ENCODE data around the gene CEP170B. TPM values are rescaled to one million over a fixed set of nuclear protein-coding genes. Genes with fewer than 3 reads are reported as not detected.

CEP170B gene
- total and polyA plus RNA-seq, 2 of the 13 experiments (the other 11 are each of a cell fraction or from before 2014, with no cell fraction given): 4.3 to 8.8 TPM

DNA sequence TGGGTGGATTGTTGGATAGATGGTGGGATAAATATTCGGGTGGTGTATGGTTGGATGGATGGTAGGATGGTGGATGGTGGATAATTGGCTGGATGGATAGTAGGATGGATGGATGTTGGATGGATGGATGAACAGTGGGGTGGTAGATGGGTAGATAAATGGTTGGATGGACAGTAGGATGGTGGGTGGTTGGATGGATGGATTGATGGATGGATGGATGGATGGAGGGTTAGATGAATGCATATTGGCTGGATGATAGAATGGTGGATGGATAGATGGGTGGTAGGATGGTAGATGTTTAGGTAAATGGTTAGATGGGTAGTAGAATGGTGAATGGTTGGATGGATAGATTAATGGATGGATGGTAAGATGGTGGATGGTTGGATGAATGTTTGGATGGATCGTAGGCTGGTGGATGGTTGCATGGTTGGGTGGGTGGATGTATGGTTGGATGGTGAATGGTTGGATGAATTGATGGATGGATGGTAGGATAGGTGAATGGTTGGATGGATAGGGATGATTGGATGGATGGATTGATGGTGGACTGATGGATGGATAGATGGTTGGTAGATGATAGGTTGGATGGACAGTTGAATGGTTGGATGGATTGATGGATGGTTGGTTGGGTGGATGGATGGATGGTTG lies 40.6 kb upstream of the CEP170B start:
- ATAC-seq (no peak), FAIRE-seq (no peak), DNase-seq (ENCODE audit: low spot score) (no peak)
- Histone ChIP-seq H3K4me1 (ENCODE audit: insufficient read depth, low read length) (peaks cover 44% of the 10 kb centered on the region), H4K20me1 (ENCODE audit: insufficient read depth, low read length) (no peaks in the 10 kb centered on the region), H3K9me3 (ENCODE audit: low read length) (no peaks in the 10 kb centered on the region), H3K27me3 (ENCODE audit: control insufficient read depth in 1 of 2, insufficient read depth in 2 of 2, low read length in 2 of 2) (no peaks in the 10 kb centered on the region; a peak in 1 of 5 replicates), H3K79me2 (ENCODE audit: insufficient read depth, low read length) (no peaks in the 10 kb centered on the region), H3K27ac (ENCODE audit: extremely low read length, insufficient read depth, low read length) (no peak overlapping the region), H3K4me2 (ENCODE audit: low read depth, low read length) (no peak overlapping the region), H3K9ac (ENCODE audit: insufficient read depth, low read depth, low read length) (no peak overlapping the region), H3K36me3 (replicated peaks in 1 of 2; ENCODE audit: control insufficient read depth in 1 of 2, insufficient read depth in 2 of 2, low read length in 2 of 2) (no peaks in the 10 kb centered on the region), H2AFZ (ENCODE audit: low read length) (no peak overlapping the region), H3K4me3 (replicated peaks in 1 of 3; ENCODE audit: insufficient read depth in 1 of 3, low read depth in 2 of 3, low read length in 3 of 3) (no peak overlapping the region)
- in situ Hi-C loops (cut with HindIII; ENCODE audit: extremely low pct_ligation_motif_present, low pct_unique_long_range_greater_than_20kb) (loop anchor here (5.0 to 10.0 kb wide), 2 partner anchors 57 to 170 kb away; no protein-coding TSS in a partner anchor), intact Hi-C loops (cut with micrococcal nuclease; ENCODE audit: unreplicated experiment) (no loop called here)
- BruUV-seq (replicated peaks): no TSS peak
- ChIA-PET CTCF (ENCODE audit: low intra/inter-chr PET ratio, low total read pairs) (no interaction called here), POLR2A (no interaction called here)
- TF ChIP-seq, protein P1, sequence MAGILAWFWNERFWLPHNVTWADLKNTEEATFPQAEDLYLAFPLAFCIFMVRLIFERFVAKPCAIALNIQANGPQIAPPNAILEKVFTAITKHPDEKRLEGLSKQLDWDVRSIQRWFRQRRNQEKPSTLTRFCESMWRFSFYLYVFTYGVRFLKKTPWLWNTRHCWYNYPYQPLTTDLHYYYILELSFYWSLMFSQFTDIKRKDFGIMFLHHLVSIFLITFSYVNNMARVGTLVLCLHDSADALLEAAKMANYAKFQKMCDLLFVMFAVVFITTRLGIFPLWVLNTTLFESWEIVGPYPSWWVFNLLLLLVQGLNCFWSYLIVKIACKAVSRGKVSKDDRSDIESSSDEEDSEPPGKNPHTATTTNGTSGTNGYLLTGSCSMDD (CRISPR knock-in tag; IDR thresholded peaks at IDR 0.05): no peak
- TF ChIP-seq ZNF598 (CRISPR knock-in tag; IDR thresholded peaks at IDR 0.05; ENCODE audit: borderline replicate concordance): no peak
- TF ChIP-seq ZNF207 (IDR thresholded peaks at IDR 0.05; ENCODE audit: borderline replicate concordance): 0 out of 2 replicates have a peak, but pooled peaks have one; percentile 21
- WGBS (ENCODE audit: low lambda C conversion rate): 91% methylated on average over 2 of the region's 2 CpGs

GRCh38 chr14:104826189-104826860 lies 38.7 kb upstream of the CEP170B start:
- Histone ChIP-seq H3K4me3 (replicated peaks in 1 of 3; ENCODE audit: insufficient read depth in 1 of 3, low read depth in 2 of 3, low read length in 3 of 3) (peak overlapping the region; percentile 66 to 82 (median 77)), H3K27ac (ENCODE audit: extremely low read length, insufficient read depth, low read length) (peak overlapping the region; percentile 56), H3K4me2 (ENCODE audit: low read depth, low read length) (peak overlapping the region; percentile 95), H3K27me3 (ENCODE audit: control insufficient read depth in 1 of 2, insufficient read depth in 2 of 2, low read length in 2 of 2) (no peaks in the 10 kb centered on the region; a peak in 1 of 5 replicates), H3K9ac (ENCODE audit: insufficient read depth, low read depth, low read length) (peak overlapping the region; percentile 64), H4K20me1 (ENCODE audit: insufficient read depth, low read length) (no peaks in the 10 kb centered on the region), H2AFZ (ENCODE audit: low read length) (no peak overlapping the region), H3K36me3 (replicated peaks in 1 of 2; ENCODE audit: control insufficient read depth in 1 of 2, insufficient read depth in 2 of 2, low read length in 2 of 2) (no peaks in the 10 kb centered on the region), H3K4me1 (ENCODE audit: insufficient read depth, low read length) (peaks cover 29% of the 10 kb centered on the region), H3K9me3 (ENCODE audit: low read length) (no peaks in the 10 kb centered on the region), H3K79me2 (ENCODE audit: insufficient read depth, low read length) (no peaks in the 10 kb centered on the region)
- peak; percentile 75 for ATAC-seq
- no peak for FAIRE-seq
- in situ Hi-C loops (cut with HindIII; ENCODE audit: extremely low pct_ligation_motif_present, low pct_unique_long_range_greater_than_20kb) (loop anchor here (5.0 to 10.0 kb wide), 2 partner anchors 41 to 172 kb away; partner anchors contain the start of gene CEP170B), intact Hi-C loops (cut with micrococcal nuclease; ENCODE audit: unreplicated experiment) (loop anchor here (2.0 kb wide), 1 partner anchor 38 kb away; the partner anchor contains the start of gene CEP170B)
- no TSS peak for BruUV-seq (replicated peaks)
- POLR2A ChIA-PET: interaction anchor here (0.8 to 2.8 kb wide), 12 partner anchors 21 to 161 kb away, joined by 3 to 36 read pairs (median 4); partner anchors contain the start of genes CEP170B, SIVA1 and ZBTB42
- CTCF ChIA-PET (ENCODE audit: low intra/inter-chr PET ratio, low total read pairs): interaction anchor here (0.7 to 3.0 kb wide), 3 partner anchors 25 to 58 kb away, joined by 3 to 10 read pairs (median 4); partner anchors contain the start of gene ZBTB42
- 3% methylated on average over 5 of the region's 54 CpGs for WGBS (ENCODE audit: low lambda C conversion rate)
- peak; percentile 65 for DNase-seq (ENCODE audit: low spot score)
- TF ChIP-seq ZBTB33 (CRISPR knock-in tag; IDR thresholded peaks at IDR 0.05): no peak
- TF ChIP-seq TCF12 (IDR thresholded peaks at IDR 0.05): no peak
- TF ChIP-seq TCF12 (CRISPR knock-in tag; IDR thresholded peaks at IDR 0.05): 0 out of 2 replicates have a peak, but pooled peaks have one; percentile 21
- no peak for TF ChIP-seq ZNF280B (CRISPR knock-in tag; IDR thresholded peaks at IDR 0.05; ENCODE audit: borderline replicate concordance)
- no peak for TF ChIP-seq KDM4B (CRISPR knock-in tag; IDR thresholded peaks at IDR 0.05)
- TF ChIP-seq WIZ (CRISPR knock-in tag; IDR thresholded peaks at IDR 0.05): no peak
- peak; percentile 44; the same call in 1 of the 2 replicates for TF ChIP-seq PHF21A (CRISPR knock-in tag; IDR thresholded peaks at IDR 0.05)
- TF ChIP-seq ARNT (IDR thresholded peaks at IDR 0.05): no peak
- no peak for TF ChIP-seq PHB2 (IDR thresholded peaks at IDR 0.05; ENCODE audit: partially characterized antibody)
